Measurements from ENCODE around the gene ARHGEF28. TPM values are rescaled to one million over a fixed set of nuclear protein-coding genes. Genes with fewer than 3 reads are reported as not detected.

ARHGEF28 gene
- polyA plus RNA-seq, 3 donors, result not detected

GRCh38 chr5:73823508-73823925 is 197.5 kb downstream of the ARHGEF28 start:
- Histone ChIP-seq H3K4me3 (replicated peaks in 1 of 3; ENCODE audit: low read depth in 2 of 3, low read length in 3 of 3) (no peak overlapping the region), H2AFZ (ENCODE audit: insufficient read depth, low read depth, low read length, poor library complexity, severe bottlenecking) (no peak overlapping the region), H3K79me2 (ENCODE audit: insufficient read depth, low read length) (no peaks in the 10 kb centered on the region), H3K36me3 (replicated peaks in 1 of 2; ENCODE audit: control insufficient read depth in 1 of 2, insufficient read depth in 2 of 2, low read length in 2 of 2) (no peaks in the 10 kb centered on the region), H3K4me1 (ENCODE audit: control insufficient read depth in 1 of 2, insufficient read depth in 2 of 2, low read length in 2 of 2) (no peaks in the 10 kb centered on the region), H3K9ac (ENCODE audit: insufficient read depth, low read length, poor library complexity, severe bottlenecking) (no peak overlapping the region), H3K9me3 (replicated peaks in 1 of 2; ENCODE audit: control insufficient read depth in 1 of 2, insufficient read depth in 1 of 2, low read length in 2 of 2) (no peaks in the 10 kb centered on the region), H3K4me2 (replicated peaks; ENCODE audit: extremely low read depth, low read length, poor library complexity, severe bottlenecking) (no peak overlapping the region), H4K20me1 (ENCODE audit: insufficient read depth, low read length) (no peaks in the 10 kb centered on the region), H3K27me3 (ENCODE audit: control insufficient read depth in 2 of 2, insufficient read depth in 2 of 2, low read length in 2 of 2) (no peaks in the 10 kb centered on the region), H3K27ac (ENCODE audit: low read depth in 1 of 2, low read length in 2 of 2) (no peak overlapping the region)
- no peak overlapping the region for H3K4me3 Mint-ChIP-seq
- peaks cover under 1% of the 10 kb centered on the region for H3K4me1 Mint-ChIP-seq
- peaks cover 0 to 2% (median 0%) of the 10 kb centered on the region in 7 donors for H3K9me3 Mint-ChIP-seq
- no peaks in the 10 kb centered on the region for H3K36me3 Mint-ChIP-seq
- DNase-seq, result no peak
- TF ChIP-seq, protein P1, sequence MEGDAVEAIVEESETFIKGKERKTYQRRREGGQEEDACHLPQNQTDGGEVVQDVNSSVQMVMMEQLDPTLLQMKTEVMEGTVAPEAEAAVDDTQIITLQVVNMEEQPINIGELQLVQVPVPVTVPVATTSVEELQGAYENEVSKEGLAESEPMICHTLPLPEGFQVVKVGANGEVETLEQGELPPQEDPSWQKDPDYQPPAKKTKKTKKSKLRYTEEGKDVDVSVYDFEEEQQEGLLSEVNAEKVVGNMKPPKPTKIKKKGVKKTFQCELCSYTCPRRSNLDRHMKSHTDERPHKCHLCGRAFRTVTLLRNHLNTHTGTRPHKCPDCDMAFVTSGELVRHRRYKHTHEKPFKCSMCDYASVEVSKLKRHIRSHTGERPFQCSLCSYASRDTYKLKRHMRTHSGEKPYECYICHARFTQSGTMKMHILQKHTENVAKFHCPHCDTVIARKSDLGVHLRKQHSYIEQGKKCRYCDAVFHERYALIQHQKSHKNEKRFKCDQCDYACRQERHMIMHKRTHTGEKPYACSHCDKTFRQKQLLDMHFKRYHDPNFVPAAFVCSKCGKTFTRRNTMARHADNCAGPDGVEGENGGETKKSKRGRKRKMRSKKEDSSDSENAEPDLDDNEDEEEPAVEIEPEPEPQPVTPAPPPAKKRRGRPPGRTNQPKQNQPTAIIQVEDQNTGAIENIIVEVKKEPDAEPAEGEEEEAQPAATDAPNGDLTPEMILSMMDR (IDR thresholded peaks at IDR 0.05), result no peak
- peaks cover 0 to 2% (median 0%) of the 10 kb centered on the region in 3 donors for H3K27me3 Mint-ChIP-seq (ENCODE audit: low read depth in 3 of 3)
- intact Hi-C loops (cut with micrococcal nuclease), result no loop called here
- WGBS (ENCODE audit: insufficient coverage), result no CpG with 5 or more reads among the region's 1 CpG
- no peak overlapping the region for H3K27ac Mint-ChIP-seq

DNA sequence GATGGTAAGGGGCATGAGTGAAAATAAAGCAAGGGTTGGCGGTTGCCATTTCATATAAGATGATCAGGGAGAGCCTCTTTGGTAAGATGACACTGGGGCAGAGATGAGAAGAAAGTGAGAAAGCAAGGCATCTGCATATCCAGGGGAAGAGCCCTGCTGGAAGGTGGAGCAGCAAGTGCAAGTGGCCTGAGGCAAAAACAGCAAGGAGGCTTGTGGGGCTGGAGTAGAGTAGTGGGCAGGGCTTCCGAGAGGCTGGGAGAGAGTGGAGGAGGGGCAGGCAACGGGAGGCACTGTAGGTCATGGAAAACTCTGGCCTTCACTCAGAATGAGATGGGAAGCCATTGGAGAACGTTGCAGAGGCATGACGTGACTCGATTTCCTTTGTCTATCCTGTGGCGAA is 199.2 kb downstream of the ARHGEF28 start:
- TF ChIP-seq, protein P1 (IDR thresholded peaks at IDR 0.05), result no peak
- Histone ChIP-seq H3K36me3 (replicated peaks in 1 of 2; ENCODE audit: control insufficient read depth in 1 of 2, insufficient read depth in 2 of 2, low read length in 2 of 2) (no peaks in the 10 kb centered on the region), H3K4me3 (replicated peaks in 1 of 3; ENCODE audit: low read depth in 2 of 3, low read length in 3 of 3) (no peak overlapping the region), H3K4me2 (replicated peaks; ENCODE audit: extremely low read depth, low read length, poor library complexity, severe bottlenecking) (no peak overlapping the region), H3K27me3 (ENCODE audit: control insufficient read depth in 2 of 2, insufficient read depth in 2 of 2, low read length in 2 of 2) (no peaks in the 10 kb centered on the region), H3K79me2 (ENCODE audit: insufficient read depth, low read length) (no peaks in the 10 kb centered on the region), H3K27ac (ENCODE audit: low read depth in 1 of 2, low read length in 2 of 2) (no peak overlapping the region), H2AFZ (ENCODE audit: insufficient read depth, low read depth, low read length, poor library complexity, severe bottlenecking) (no peak overlapping the region), H3K9me3 (replicated peaks in 1 of 2; ENCODE audit: control insufficient read depth in 1 of 2, insufficient read depth in 1 of 2, low read length in 2 of 2) (no peaks in the 10 kb centered on the region), H3K9ac (ENCODE audit: insufficient read depth, low read length, poor library complexity, severe bottlenecking) (no peak overlapping the region), H3K4me1 (ENCODE audit: control insufficient read depth in 1 of 2, insufficient read depth in 2 of 2, low read length in 2 of 2) (no peaks in the 10 kb centered on the region), H4K20me1 (ENCODE audit: insufficient read depth, low read length) (no peaks in the 10 kb centered on the region)
- no peak for DNase-seq
- 97% methylated on average over 7 of the region's 7 CpGs for WGBS (ENCODE audit: insufficient coverage)
- peaks cover 0 to 6% (median 0%) of the 10 kb centered on the region in 7 donors for H3K9me3 Mint-ChIP-seq
- no peaks in the 10 kb centered on the region for H3K36me3 Mint-ChIP-seq
- H3K4me1 Mint-ChIP-seq, result peaks cover 2% of the 10 kb centered on the region
- no peak overlapping the region for H3K4me3 Mint-ChIP-seq
- H3K27me3 Mint-ChIP-seq (ENCODE audit: low read depth in 3 of 3), result peaks cover 2 to 3% (median 3%) of the 10 kb centered on the region in 3 donors
- no peak overlapping the region for H3K27ac Mint-ChIP-seq
- intact Hi-C loops (cut with micrococcal nuclease), result no loop called here

All from CD14-positive monocyte (primary cell).